Mesodermal cell (in vitro differentiated cells): ENCODE results near the gene ARSH.
"Not testable (repeated sequence)": the region's sequence is repeated elsewhere in the genome, so short reads cannot be mapped to it uniquely, and the experiment has no call there.

ENCODE experiments used
- H3K27ac ChIP-seq: 2 replicates; pipeline ENCODE4 v1.7.0; 2013; ENCODE audit warnings: mild to moderate bottlenecking, low read depth, low read length, moderate library complexity; ENCODE audit not compliant: severe bottlenecking
- H3K36me3 ChIP-seq: 2 replicates; pipeline ENCODE4 v1.7.1; 2013; ENCODE audit warnings: mild to moderate bottlenecking, low read length, moderate library complexity; ENCODE audit not compliant: control insufficient read depth, insufficient read depth
- H3K4me1 ChIP-seq: one replicate; pipeline ENCODE4 v1.7.1; 2013; ENCODE audit warnings: mild to moderate bottlenecking, low read length; ENCODE audit not compliant: insufficient read depth, control insufficient read depth, poor library complexity, severe bottlenecking
- H3K4me3 ChIP-seq: 2 replicates; pipeline ENCODE4 v1.7.0; 2013; ENCODE audit warnings: low read length, control low read depth, mild to moderate bottlenecking; ENCODE audit not compliant: insufficient read depth, poor library complexity, severe bottlenecking; ENCODE audit errors: extremely low read depth
- H3K9me3 ChIP-seq: 2 replicates; pipeline ENCODE4 v1.7.1; 2013; ENCODE audit warnings: mild to moderate bottlenecking, low read length, moderate library complexity; ENCODE audit not compliant: control insufficient read depth
- WGBS, 2 experiments: methylation state at CpG; one replicate each; pipeline ENCODE4 v1.1.5; 2013; ENCODE audit warnings: missing lambda C conversion rate in 2 of 2; ENCODE audit not compliant: insufficient coverage in 2 of 2; 5-methylcytosine and 5-hydroxymethylcytosine counted together

ARSH gene

GRCh38 chrX:3029129-3029528, 22.8 kb downstream of the ARSH start:
- Histone ChIP-seq H3K27ac (no peak overlapping the region), H3K36me3 (no peaks in the 10 kb centered on the region), H3K4me3 (no peak overlapping the region), H3K4me1 (no peaks in the 10 kb centered on the region), H3K9me3 (no peaks in the 10 kb centered on the region)
- WGBS, 2 experiments = 88 to 100% methylated on average over 5 to 10 of the region's 13 CpGs

DNA sequence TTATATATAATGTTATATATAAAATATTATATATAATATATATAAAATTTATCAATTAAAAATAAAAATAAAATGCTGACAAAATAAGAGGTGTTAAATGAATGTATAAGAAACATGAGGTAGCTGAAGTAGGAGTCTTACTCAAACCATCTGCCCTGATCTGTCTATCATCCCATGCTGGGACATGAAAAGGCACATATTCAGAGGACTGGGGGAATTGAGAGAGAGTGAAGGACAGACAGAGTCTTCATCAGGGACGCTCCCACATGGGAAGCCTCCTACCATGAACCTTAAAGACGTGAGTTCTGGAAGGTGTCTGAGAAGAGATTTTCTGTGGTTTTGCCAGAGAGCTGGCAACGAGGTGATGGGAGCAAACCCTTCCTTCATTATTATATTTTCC, 30.9 kb downstream of the ARSH start:
- H3K4me1 ChIP-seq = no peaks in the 10 kb centered on the region
- H3K27ac ChIP-seq = no peak overlapping the region
- no peaks in the 10 kb centered on the region for H3K36me3 ChIP-seq
- H3K9me3 ChIP-seq = no peaks in the 10 kb centered on the region
- no peak overlapping the region for H3K4me3 ChIP-seq
- WGBS, 2 experiments = no CpG with 5 or more reads among the region's 3 CpGs

- Histone ChIP-seq H3K27ac (no peak overlapping the region), H3K9me3 (no peaks in the 10 kb centered on the region), H3K36me3 (no peaks in the 10 kb centered on the region), H3K4me1 (no peaks in the 10 kb centered on the region), H3K4me3 (no peak overlapping the region)
- 78 to 93% methylated on average over 2 to 3 of the region's 3 CpGs for WGBS, 2 experiments
Measured at GRCh38 chrX:3044196-3044595, 37.9 kb downstream of the ARSH start.

- Histone ChIP-seq H3K36me3 (no peaks in the 10 kb centered on the region), H3K4me1 (no peaks in the 10 kb centered on the region), H3K4me3 (no peak overlapping the region), H3K27ac (no peak overlapping the region), H3K9me3 (no peaks in the 10 kb centered on the region)
- 100% methylated on average over 1 to 2 of the region's 6 CpGs for WGBS, 2 experiments
Measured at GRCh38 chrX:3044671-3045070, 38.3 kb downstream of the ARSH start.

DNA sequence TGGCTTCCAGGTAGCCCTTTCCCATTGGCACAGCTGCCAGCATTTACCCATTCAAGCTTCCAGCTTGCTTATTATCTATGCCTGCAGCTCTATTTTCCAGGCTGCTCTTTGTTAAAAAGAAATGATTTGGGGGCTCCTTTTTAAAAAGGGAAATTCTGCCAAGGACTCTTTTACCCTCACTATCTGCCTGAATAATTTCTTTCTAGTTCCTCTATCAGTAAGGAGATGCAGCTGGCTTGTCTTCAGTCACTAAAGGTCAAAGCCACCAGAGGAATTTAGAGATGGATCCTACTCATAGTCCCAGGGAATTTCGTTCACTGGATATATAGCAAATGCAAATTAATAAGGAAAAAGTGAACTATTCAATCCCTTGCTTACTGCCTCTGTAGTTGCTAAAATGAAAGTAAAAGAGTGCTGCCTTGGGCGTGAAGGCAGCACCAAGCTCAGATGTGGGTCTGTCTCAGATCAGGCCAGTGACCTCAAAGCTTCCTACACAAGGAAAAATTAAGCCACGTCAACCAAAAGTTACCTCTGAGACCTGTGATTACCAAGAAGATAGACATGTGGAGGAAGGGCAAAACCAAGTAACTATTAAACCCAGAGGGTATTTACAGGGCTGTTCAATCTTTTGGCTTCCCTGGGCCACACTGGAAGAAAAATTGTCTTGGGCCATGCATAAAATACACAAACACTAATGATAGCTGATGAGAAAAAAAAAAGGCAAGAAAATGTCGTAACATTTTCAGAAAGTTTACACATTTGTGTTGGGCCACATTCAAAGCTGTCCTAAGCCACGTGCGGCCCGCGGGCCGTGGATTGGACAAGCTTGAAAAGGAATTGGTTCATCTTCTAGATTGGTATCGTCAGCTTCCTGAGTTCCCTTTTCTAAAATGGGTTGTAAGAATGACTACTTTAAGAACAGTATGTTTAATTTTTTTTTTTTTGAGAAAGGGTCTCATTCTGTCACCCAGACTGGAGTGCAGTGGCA, 40.2 kb downstream of the ARSH start:
- Histone ChIP-seq H3K36me3 (no peaks in the 10 kb centered on the region), H3K4me1 (no peaks in the 10 kb centered on the region), H3K9me3 (no peaks in the 10 kb centered on the region), H3K4me3 (no peak overlapping the region), H3K27ac (no peak overlapping the region)
- no CpG with 5 or more reads among the region's 10 CpGs for WGBS, 2 experiments

- not testable (repeated sequence) for H3K27ac ChIP-seq, H3K4me1 ChIP-seq
- WGBS, 2 experiments = no CpG with 5 or more reads among the region's 11 CpGs
Measured at GRCh38 chrX:3050523-3051175, 44.3 kb downstream of the ARSH start.

DNA sequence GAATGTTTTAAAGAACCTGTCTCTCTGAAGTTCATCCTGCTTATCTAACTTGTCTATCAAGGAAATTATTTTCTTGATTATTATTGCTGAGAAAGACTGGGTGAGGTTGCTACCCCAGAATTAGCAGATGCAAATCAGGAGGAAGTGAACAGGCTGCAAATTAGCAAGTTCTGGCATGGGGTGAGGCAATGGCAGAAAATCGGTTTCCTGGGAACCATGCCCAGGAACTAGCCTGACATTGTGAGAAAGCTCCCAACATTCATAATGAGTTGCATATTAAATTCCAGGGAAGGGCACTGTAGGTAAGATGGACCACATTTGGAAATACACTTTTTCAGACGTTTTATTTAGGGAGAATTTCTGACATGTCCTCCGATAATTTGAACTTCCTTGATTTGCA, 46.5 kb downstream of the ARSH start:
- Histone ChIP-seq H3K36me3 (no peaks in the 10 kb centered on the region), H3K4me1 (no peaks in the 10 kb centered on the region), H3K9me3 (no peaks in the 10 kb centered on the region), H3K4me3 (no peak overlapping the region), H3K27ac (no peak overlapping the region)
- 83 to 92% methylated on average over 1 to 2 of the region's 3 CpGs for WGBS, 2 experiments

More at GRCh38 chrX:3050523-3051175, 44.3 kb downstream of the ARSH start:
- H3K9me3 ChIP-seq, H3K4me3 ChIP-seq, H3K36me3 ChIP-seq: not testable (repeated sequence)

GRCh38 chrX:3066555-3066954, 60.2 kb downstream of the ARSH start:
- H3K4me1 ChIP-seq = no peaks in the 10 kb centered on the region
- H3K9me3 ChIP-seq = no peaks in the 10 kb centered on the region
- WGBS, 2 experiments = no CpG with 5 or more reads among the region's 9 CpGs
- no peaks in the 10 kb centered on the region for H3K36me3 ChIP-seq
- no peak overlapping the region for H3K27ac ChIP-seq
- no peak overlapping the region for H3K4me3 ChIP-seq

DNA sequence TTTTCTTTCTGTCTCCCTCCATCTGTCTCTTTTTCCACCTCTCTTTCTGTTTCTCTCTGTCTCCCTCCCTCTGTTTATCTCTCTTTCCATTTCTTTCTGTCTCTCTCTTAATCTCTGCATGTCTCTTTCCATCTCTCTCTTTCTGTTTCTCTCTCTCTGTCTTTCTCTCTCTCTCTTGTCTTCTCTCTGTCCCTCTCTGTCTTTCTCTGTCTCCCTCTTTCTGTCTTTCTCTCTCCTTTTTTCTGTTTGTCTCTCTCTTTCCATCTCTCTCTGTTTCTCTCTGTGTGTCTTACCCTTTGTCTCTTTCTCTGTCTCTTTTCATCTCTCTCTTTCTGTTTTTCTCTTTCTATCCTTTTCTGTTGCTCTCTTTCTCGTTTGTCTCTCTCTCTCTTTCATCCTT, 69.6 kb downstream of the ARSH start:
- WGBS, 2 experiments = 53 to 71% methylated on average over 1 of the region's 1 CpG

GRCh38 chrX:3076416-3076991, 70.2 kb downstream of the ARSH start:
- WGBS, 2 experiments = 0 to 72% methylated on average over 1 to 14 of the region's 21 CpGs
- Histone ChIP-seq H3K4me1 (no peaks in the 10 kb centered on the region), H3K36me3 (no peaks in the 10 kb centered on the region), H3K9me3 (no peaks in the 10 kb centered on the region), H3K4me3 (no peak overlapping the region), H3K27ac (no peak overlapping the region)

More for the DNA sequence above, 69.6 kb downstream of the ARSH start:
- Histone ChIP-seq H3K36me3 (no peaks in the 10 kb centered on the region), H3K27ac (no peak overlapping the region), H3K9me3 (no peaks in the 10 kb centered on the region), H3K4me1 (no peaks in the 10 kb centered on the region), H3K4me3 (no peak overlapping the region)
